H9 (cell line): ENCODE data around the gene RBL1. TPM values are rescaled to one million over a fixed set of nuclear protein-coding genes. Genes with fewer than 3 reads are reported as not detected.
A peak's percentile ranks its signal among the peaks of the same experiment; 100 is the strongest.

Experiments used
- DNase-seq: peaks from one replicate; pipeline ENCODE4 v3.0.0-alpha.2; 2017
- H2AFZ ChIP-seq: one replicate; pipeline ENCODE4 v1.6.1; 2013; ENCODE audit warnings: mild to moderate bottlenecking, low read length, control low read depth, moderate library complexity
- H2AK5ac ChIP-seq: 2 replicates; pipeline ENCODE4 v1.6.1; 2013; ENCODE audit warnings: low read length, control low read depth, mixed read lengths; ENCODE audit not compliant: insufficient read length
- H2BK120ac ChIP-seq: one replicate; pipeline ENCODE4 v1.6.1; 2013; ENCODE audit warnings: low read depth, mild to moderate bottlenecking, low read length, control low read depth, inconsistent platforms; ENCODE audit not compliant: poor library complexity, severe bottlenecking
- H2BK12ac ChIP-seq: 2 replicates; pipeline ENCODE4 v1.6.1; 2013; ENCODE audit warnings: low read length, control low read depth, mixed read lengths, low read depth; ENCODE audit not compliant: insufficient read length
- H2BK15ac ChIP-seq: 2 replicates; pipeline ENCODE4 v1.6.1; 2013; ENCODE audit warnings: low read depth, low read length, control low read depth
- H2BK20ac ChIP-seq: one replicate; pipeline ENCODE4 v1.6.1; 2013; ENCODE audit warnings: low read depth, mild to moderate bottlenecking, low read length, control low read depth, inconsistent platforms; ENCODE audit not compliant: poor library complexity, severe bottlenecking
- H2BK5ac ChIP-seq: 2 replicates; pipeline ENCODE4 v1.6.1; 2013; ENCODE audit warnings: low read length, control low read depth, mixed read lengths; ENCODE audit not compliant: insufficient read length
- H3K14ac ChIP-seq: 2 replicates; pipeline ENCODE4 v1.6.1; 2013; ENCODE audit warnings: low read length, control low read depth; ENCODE audit not compliant: insufficient read depth
- H3K18ac ChIP-seq: 2 replicates; pipeline ENCODE4 v1.6.1; 2013; ENCODE audit warnings: low read depth, mild to moderate bottlenecking, mixed read lengths, low read length, control low read depth; ENCODE audit not compliant: insufficient read length
- H3K23ac ChIP-seq: 2 replicates; pipeline ENCODE4 v1.6.1; 2013; ENCODE audit warnings: low read length, control low read depth, mixed read lengths, low read depth; ENCODE audit not compliant: insufficient read length
- H3K23me2 ChIP-seq: 2 replicates; pipeline ENCODE4 v1.6.1; 2013; ENCODE audit warnings: low read depth, mild to moderate bottlenecking, mixed read lengths, low read length, control low read depth; ENCODE audit not compliant: insufficient read length, poor library complexity, severe bottlenecking
- H3K27ac ChIP-seq: 2 replicates; pipeline ENCODE4 v1.5.1; 2013; ENCODE audit warnings: low read length, control low read depth, mixed read lengths, low read depth; ENCODE audit not compliant: insufficient read length
- H3K27me3 ChIP-seq: 2 replicates; pipeline ENCODE4 v1.6.1; 2013; ENCODE audit warnings: low read length, control low read depth, inconsistent platforms; ENCODE audit not compliant: insufficient read depth
- H3K4ac ChIP-seq: 2 replicates; pipeline ENCODE4 v1.6.1; 2013; ENCODE audit warnings: low read depth, mild to moderate bottlenecking, control low read depth, inconsistent platforms, low read length, moderate library complexity
- H3K4me1 ChIP-seq: 2 replicates; pipeline ENCODE4 v1.6.1; 2013; ENCODE audit warnings: low read length, control low read depth, inconsistent platforms; ENCODE audit not compliant: insufficient read depth
- H3K4me2 ChIP-seq: 2 replicates; pipeline ENCODE4 v1.6.1; 2013; ENCODE audit warnings: low read length, control low read depth, mixed read lengths; ENCODE audit not compliant: insufficient read length, insufficient read depth
- H3K56ac ChIP-seq: 2 replicates; pipeline ENCODE4 v1.6.1; 2013; ENCODE audit warnings: low read depth, mild to moderate bottlenecking, mixed read lengths, low read length, control low read depth; ENCODE audit not compliant: insufficient read length
- H3K79me1 ChIP-seq: 2 replicates; pipeline ENCODE4 v1.6.1; 2013; ENCODE audit warnings: low read depth, mild to moderate bottlenecking, moderate library complexity, low read length, control low read depth, inconsistent platforms; ENCODE audit not compliant: insufficient read depth, poor library complexity, severe bottlenecking
- H3K79me2 ChIP-seq: 2 replicates; pipeline ENCODE4 v1.6.1; 2013; ENCODE audit warnings: low read length, control low read depth, inconsistent platforms; ENCODE audit not compliant: insufficient read depth
- H3K9ac ChIP-seq: 2 replicates; pipeline ENCODE4 v1.6.1; 2013; ENCODE audit warnings: low read length, control low read depth, mixed read lengths; ENCODE audit not compliant: insufficient read length; ENCODE audit errors: extremely low read depth
- H3K9me3 ChIP-seq: one replicate; pipeline ENCODE4 v1.6.1; 2013; ENCODE audit warnings: low read depth, low read length, inconsistent platforms; ENCODE audit not compliant: control insufficient read depth
- H3T11ph ChIP-seq: one replicate; pipeline ENCODE4 v1.6.1; 2013; ENCODE audit warnings: mild to moderate bottlenecking, low read length, control low read depth, inconsistent platforms
- H4K20me1 ChIP-seq: one replicate; pipeline ENCODE4 v1.6.1; 2013; ENCODE audit not compliant: control insufficient read depth, insufficient read length, insufficient read depth
- H4K5ac ChIP-seq: 2 replicates; pipeline ENCODE4 v1.6.1; 2013; ENCODE audit warnings: low read depth, mild to moderate bottlenecking, mixed read lengths, low read length, control low read depth; ENCODE audit not compliant: insufficient read length
- H4K8ac ChIP-seq: replicated peaks from 2 replicates; pipeline ENCODE4 v1.6.1; 2013; ENCODE audit warnings: low read length, control low read depth, mixed read lengths, low read depth; ENCODE audit not compliant: insufficient read length
- H4K91ac ChIP-seq: 2 replicates; pipeline ENCODE4 v1.6.1; 2013; ENCODE audit warnings: low read depth, mild to moderate bottlenecking, moderate library complexity, mixed read lengths, low read length, control low read depth; ENCODE audit not compliant: insufficient read length
- H3K27ac Mint-ChIP-seq, 3 experiments: 2 replicates in 2 of 3; 3 replicates in 1 of 3; pipeline ENCODE4 v1.8.0; 2020 to 2021; ENCODE audit warnings: mixed read lengths in 3 of 3, mild to moderate bottlenecking in 1 of 3, moderate library complexity in 1 of 3
- H3K27me3 Mint-ChIP-seq: 2 replicates; pipeline ENCODE4 v1.8.0; 2021; ENCODE audit warnings: low read depth, mild to moderate bottlenecking, moderate library complexity, mixed read lengths
- H3K36me3 Mint-ChIP-seq, 3 experiments: 2 replicates in 2 of 3; 3 replicates in 1 of 3; pipeline ENCODE4 v1.8.0; 2020 to 2021; ENCODE audit warnings: low read depth in 3 of 3, mixed read lengths in 3 of 3; ENCODE audit not compliant: insufficient read depth in 1 of 3
- H3K4me1 Mint-ChIP-seq, 2 experiments: 2 replicates each; pipeline ENCODE4 v1.8.0; 2020; ENCODE audit warnings: mixed read lengths in 2 of 2
- H3K4me3 Mint-ChIP-seq, 2 experiments: 2 replicates in 1 of 2; 3 replicates in 1 of 2; pipeline ENCODE4 v1.8.0; 2020 to 2021; ENCODE audit warnings: mild to moderate bottlenecking in 2 of 2, mixed read lengths in 2 of 2, moderate library complexity in 1 of 2
- H3K9me3 Mint-ChIP-seq, 2 experiments: 2 replicates in 1 of 2; 3 replicates in 1 of 2; pipeline ENCODE4 v1.8.0; 2020; ENCODE audit warnings: mild to moderate bottlenecking in 2 of 2, mixed read lengths in 2 of 2, moderate library complexity in 1 of 2
- CTCF ChIP-seq: fragments of 200-600 bp; sonication (generic); conservative IDR thresholded peaks from 3 replicates; pipeline ENCODE4 v1.8.0; 2021; ENCODE audit warnings: antibody characterized with exemption, mild to moderate bottlenecking
- WGBS: extraction: QIAGEN DNeasy Blood & Tissue Kit; methylation state at CpG from one replicate; pipeline ENCODE4 v1.1.7; 2013; ENCODE audit warnings: missing lambda C conversion rate, low lambda C conversion rate, mixed read lengths; ENCODE audit not compliant: insufficient read length; ENCODE audit errors: extremely low coverage; 5-methylcytosine and 5-hydroxymethylcytosine counted together
- total RNA-seq: library from RNA; stranded (reverse); gene quantifications from 2 replicates; pipeline ENCODE4 v1.2.1, GENCODE V29; 2021

Gene RBL1
- total RNA-seq, 1 experiment from 2014 or later = 14.1 TPM

GRCh38 chr20:37081717-37082289 is 14.0 kb downstream of the RBL1 start:
- Histone ChIP-seq H3K27ac (no peak overlapping the region), H3K4ac (no peak overlapping the region), H2AK5ac (no peak overlapping the region), H4K5ac (no peak overlapping the region), H3K27me3 (no peaks in the 10 kb centered on the region), H3K23ac (no peak overlapping the region), H3K4me2 (no peak overlapping the region), H3K79me1 (no peaks in the 10 kb centered on the region), H2BK12ac (no peak overlapping the region), H3K14ac (no peak overlapping the region), H4K91ac (no peak overlapping the region), H2AFZ (no peak overlapping the region), H2BK120ac (no peak overlapping the region), H4K20me1 (no peaks in the 10 kb centered on the region), H2BK20ac (no peak overlapping the region), H3K23me2 (no peaks in the 10 kb centered on the region), H3T11ph (no peak overlapping the region), H4K8ac (no peak overlapping the region), H3K56ac (no peak overlapping the region), H2BK5ac (no peak overlapping the region), H3K9ac (no peak overlapping the region), H3K4me1 (no peaks in the 10 kb centered on the region), H3K18ac (no peak overlapping the region), H2BK15ac (no peak overlapping the region), H3K79me2 (no peaks in the 10 kb centered on the region), H3K9me3 (no peaks in the 10 kb centered on the region)
- no peak for DNase-seq
- Mint-ChIP-seq H3K9me3 (no peaks in the 10 kb centered on the region), H3K4me3 (no peak overlapping the region), H3K27ac (peak overlapping the region in 2 of 3 experiments; percentile 69 to 72; a peak in 2 of 7 replicates), H3K4me1 (peaks cover 0 to 6% of the 10 kb centered on the region in 2 experiments; a peak in 3 of 4 replicates), H3K36me3 (peaks cover 15 to 58% (median 41%) of the 10 kb centered on the region in 3 experiments; a peak in 6 of 7 replicates), H3K27me3 (no peaks in the 10 kb centered on the region)
- WGBS = no CpG with 5 or more reads among the region's 5 CpGs
- TF ChIP-seq CTCF = peak; percentile 60
